Fibroblast of villous mesenchyme (primary cell): ENCODE data around the gene TERT. TPM values are rescaled to one million over a fixed set of nuclear protein-coding genes. Genes with fewer than 3 reads are reported as not detected.

Experiments used
- DNase-seq: peaks from one replicate; pipeline ENCODE4 v3.0.0-alpha.2; 2010; ENCODE audit warnings: low read depth
- H3K4me3 ChIP-seq: 2 replicates; pipeline ENCODE4 v1.5.1; 2011; ENCODE audit warnings: low read depth, mild to moderate bottlenecking, low read length
- total RNA-seq: library from RNA; depleted of rRNA; stranded (reverse); fragments of >200 nt; gene quantifications from 2 replicates; pipeline ENCODE4 v1.2.3, GENCODE V29; 2012
- TF ChIP-seq, protein P1 (sequence below): IDR thresholded peaks from 2 replicates; pipeline ENCODE4 v1.5.1; 2012; ENCODE audit warnings: low read depth, mild to moderate bottlenecking, low read length; ENCODE audit not compliant: insufficient read depth

TERT gene
- total RNA-seq, 1 donor, result not detected

DNA sequence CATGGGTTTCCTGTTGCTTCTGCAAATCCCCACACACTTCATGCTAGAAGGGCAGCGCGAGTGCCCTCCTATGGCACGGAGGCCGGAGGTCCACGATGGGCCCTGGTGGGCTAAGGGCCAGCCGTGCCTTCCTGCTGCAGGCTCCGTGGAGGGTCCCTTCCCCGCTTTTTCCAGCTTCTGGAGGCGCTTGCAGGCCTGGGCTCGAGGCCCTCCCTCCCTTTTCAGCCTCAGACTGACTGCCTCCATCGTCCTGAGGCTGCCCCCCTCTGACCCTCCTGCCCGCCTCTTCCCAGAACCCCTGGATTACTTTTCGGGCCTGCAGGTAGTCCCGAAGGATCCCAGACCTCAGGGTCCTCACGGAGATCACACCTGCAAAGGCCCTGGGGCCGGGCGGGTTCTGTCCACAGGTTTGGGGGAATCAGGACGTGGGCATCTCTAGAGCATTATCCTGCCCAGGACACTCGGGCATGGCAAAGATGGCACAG is 3.2 kb upstream of the TERT start:
- H3K4me3 ChIP-seq, result no peak overlapping the region
- no peak for DNase-seq
- TF ChIP-seq, protein P1, sequence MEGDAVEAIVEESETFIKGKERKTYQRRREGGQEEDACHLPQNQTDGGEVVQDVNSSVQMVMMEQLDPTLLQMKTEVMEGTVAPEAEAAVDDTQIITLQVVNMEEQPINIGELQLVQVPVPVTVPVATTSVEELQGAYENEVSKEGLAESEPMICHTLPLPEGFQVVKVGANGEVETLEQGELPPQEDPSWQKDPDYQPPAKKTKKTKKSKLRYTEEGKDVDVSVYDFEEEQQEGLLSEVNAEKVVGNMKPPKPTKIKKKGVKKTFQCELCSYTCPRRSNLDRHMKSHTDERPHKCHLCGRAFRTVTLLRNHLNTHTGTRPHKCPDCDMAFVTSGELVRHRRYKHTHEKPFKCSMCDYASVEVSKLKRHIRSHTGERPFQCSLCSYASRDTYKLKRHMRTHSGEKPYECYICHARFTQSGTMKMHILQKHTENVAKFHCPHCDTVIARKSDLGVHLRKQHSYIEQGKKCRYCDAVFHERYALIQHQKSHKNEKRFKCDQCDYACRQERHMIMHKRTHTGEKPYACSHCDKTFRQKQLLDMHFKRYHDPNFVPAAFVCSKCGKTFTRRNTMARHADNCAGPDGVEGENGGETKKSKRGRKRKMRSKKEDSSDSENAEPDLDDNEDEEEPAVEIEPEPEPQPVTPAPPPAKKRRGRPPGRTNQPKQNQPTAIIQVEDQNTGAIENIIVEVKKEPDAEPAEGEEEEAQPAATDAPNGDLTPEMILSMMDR, result no peak

DNA sequence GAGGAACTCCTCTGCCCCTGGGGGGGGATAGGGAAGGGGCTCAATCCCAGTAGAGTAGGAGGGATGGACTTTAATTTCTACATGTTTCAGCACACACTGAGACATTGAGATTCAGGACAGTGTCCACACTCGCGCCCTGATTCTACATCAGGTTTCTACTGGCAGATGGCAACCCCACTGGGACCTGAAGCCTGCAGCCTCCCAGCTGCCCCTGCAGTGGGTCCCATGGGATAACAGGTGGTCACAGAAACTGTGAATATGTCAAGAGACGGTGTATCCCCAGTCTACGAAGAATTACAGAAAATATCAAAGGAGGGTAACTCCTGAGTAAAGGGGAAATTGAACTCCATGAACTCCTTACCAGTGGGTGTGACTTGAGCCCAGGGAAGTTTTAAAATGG is 2.4 kb upstream of the TERT start:
- DNase-seq, result no peak
- no peak overlapping the region for H3K4me3 ChIP-seq
- TF ChIP-seq, protein P1, result no peak

DNA sequence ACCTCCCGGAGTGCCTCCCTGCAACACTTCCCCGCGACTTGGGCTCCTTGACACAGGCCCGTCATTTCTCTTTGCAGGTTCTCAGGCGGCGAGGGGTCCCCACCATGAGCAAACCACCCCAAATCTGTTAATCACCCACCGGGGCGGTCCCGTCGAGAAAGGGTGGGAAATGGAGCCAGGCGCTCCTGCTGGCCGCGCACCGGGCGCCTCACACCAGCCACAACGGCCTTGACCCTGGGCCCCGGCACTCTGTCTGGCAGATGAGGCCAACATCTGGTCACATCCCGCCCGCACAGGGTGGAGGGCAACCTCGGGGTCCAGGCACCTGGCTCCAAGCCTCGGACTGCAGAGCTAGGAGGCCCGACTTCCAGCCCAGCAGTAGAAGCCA is 776 bp upstream of the TERT start:
- H3K4me3 ChIP-seq, result no peak overlapping the region
- TF ChIP-seq, protein P1, result no peak

DNA sequence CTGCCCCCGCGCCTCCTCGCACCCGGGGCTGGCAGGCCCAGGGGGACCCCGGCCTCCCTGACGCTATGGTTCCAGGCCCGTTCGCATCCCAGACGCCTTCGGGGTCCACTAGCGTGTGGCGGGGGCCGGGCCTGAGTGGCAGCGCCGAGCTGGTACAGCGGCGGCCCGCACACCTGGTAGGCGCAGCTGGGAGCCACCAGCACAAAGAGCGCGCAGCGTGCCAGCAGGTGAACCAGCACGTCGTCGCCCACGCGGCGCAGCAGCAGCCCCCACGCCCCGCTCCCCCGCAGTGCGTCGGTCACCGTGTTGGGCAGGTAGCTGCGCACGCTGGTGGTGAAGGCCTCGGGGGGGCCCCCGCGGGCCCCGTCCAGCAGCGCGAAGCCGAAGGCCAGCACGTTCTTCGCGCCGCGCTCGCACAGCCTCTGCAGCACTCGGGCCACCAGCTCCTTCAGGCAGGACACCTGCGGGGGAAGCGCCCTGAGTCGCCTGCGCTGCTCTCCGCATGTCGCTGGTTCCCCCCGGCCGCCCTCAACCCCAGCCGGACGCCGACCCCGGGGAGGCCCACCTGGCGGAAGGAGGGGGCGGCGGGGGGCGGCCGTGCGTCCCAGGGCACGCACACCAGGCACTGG is 548 bp downstream of the TERT start:
- no peak for DNase-seq
- H3K4me3 ChIP-seq, result no peak overlapping the region
- TF ChIP-seq, protein P1, result no peak

More for the DNA sequence above, 776 bp upstream of the TERT start:
- DNase-seq, result no peak

DNA sequence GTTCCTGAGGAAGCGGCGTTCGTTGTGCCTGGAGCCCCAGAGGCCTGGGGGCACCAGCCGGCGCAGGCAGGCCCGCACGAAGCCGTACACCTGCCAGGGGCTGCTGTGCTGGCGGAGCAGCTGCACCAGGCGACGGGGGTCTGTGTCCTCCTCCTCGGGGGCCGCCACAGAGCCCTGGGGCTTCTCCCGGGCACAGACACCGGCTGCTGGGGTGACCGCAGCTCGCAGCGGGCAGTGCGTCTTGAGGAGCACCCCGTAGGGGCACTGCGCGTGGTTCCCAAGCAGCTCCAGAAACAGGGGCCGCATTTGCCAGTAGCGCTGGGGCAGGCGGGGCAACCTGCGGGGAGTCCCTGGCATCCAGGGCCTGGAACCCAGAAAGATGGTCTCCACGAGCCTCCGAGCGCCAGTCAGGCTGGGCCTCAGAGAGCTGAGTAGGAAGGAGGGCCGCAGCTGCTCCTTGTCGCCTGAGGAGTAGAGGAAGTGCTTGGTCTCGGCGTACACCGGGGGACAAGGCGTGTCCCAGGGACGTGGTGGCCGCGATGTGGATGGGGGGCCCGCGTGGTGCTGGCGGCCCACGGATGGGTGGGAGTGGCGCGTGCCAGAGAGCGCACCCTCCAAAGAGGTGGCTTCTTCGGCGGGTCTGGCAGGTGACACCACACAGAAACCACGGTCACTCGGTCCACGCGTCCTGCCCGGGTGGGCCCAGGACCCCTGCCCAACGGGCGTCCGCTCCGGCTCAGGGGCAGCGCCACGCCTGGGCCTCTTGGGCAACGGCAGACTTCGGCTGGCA is 1.3 kb downstream of the TERT start:
- no peak overlapping the region for H3K4me3 ChIP-seq
- TF ChIP-seq, protein P1, result no peak
- DNase-seq, result no peak

DNA sequence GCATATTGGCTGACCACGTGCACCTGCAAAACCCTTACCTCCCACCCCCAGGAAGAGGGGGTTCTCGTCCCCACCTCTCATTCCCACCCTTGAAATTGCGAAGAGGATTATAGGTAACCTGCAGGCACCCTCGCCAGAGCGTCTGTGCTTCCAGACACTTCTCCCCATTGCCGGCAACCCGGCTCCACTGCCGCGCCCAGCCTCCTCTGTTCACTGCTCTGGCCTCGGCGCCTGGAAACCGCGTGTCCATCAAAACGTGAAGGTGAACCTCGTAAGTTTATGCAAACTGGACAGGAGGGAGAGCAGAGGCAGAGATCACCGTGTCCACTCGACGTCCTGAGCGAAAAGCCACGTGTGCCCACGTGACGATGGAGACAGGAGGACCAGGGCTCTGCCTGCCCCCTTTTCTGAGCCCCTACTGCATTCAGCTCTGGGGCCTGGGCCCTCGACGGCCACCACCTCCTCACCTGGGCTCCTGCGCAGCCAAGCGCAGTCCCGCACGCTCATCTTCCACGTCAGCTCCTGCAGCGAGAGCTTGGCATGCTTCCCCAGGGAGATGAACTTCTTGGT is 1.9 kb downstream of the TERT start:
- TF ChIP-seq, protein P1, result no peak
- DNase-seq, result no peak

More for the DNA sequence above, 1.9 kb downstream of the TERT start:
- H3K4me3 ChIP-seq, result no peak overlapping the region
